ENCODE data around the gene C1orf174.

C1orf174 gene

GRCh38 chr1:3923378-3924185 lies 23.5 kb upstream of the C1orf174 start:
- Histone ChIP-seq H3K4me3 (replicated peaks; ENCODE audit: insufficient read depth, low read length) (no peak overlapping the region), H3K27me3 (ENCODE audit: insufficient read depth, poor library complexity, severe bottlenecking) (no peaks in the 10 kb centered on the region), H3K27ac (replicated peaks) (no peak overlapping the region)
- TF ChIP-seq, protein P1, sequence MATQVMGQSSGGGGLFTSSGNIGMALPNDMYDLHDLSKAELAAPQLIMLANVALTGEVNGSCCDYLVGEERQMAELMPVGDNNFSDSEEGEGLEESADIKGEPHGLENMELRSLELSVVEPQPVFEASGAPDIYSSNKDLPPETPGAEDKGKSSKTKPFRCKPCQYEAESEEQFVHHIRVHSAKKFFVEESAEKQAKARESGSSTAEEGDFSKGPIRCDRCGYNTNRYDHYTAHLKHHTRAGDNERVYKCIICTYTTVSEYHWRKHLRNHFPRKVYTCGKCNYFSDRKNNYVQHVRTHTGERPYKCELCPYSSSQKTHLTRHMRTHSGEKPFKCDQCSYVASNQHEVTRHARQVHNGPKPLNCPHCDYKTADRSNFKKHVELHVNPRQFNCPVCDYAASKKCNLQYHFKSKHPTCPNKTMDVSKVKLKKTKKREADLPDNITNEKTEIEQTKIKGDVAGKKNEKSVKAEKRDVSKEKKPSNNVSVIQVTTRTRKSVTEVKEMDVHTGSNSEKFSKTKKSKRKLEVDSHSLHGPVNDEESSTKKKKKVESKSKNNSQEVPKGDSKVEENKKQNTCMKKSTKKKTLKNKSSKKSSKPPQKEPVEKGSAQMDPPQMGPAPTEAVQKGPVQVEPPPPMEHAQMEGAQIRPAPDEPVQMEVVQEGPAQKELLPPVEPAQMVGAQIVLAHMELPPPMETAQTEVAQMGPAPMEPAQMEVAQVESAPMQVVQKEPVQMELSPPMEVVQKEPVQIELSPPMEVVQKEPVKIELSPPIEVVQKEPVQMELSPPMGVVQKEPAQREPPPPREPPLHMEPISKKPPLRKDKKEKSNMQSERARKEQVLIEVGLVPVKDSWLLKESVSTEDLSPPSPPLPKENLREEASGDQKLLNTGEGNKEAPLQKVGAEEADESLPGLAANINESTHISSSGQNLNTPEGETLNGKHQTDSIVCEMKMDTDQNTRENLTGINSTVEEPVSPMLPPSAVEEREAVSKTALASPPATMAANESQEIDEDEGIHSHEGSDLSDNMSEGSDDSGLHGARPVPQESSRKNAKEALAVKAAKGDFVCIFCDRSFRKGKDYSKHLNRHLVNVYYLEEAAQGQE (IDR thresholded peaks at IDR 0.05; ENCODE audit: insufficient replicate concordance, low read depth), result no peak
- TF ChIP-seq, protein P2, sequence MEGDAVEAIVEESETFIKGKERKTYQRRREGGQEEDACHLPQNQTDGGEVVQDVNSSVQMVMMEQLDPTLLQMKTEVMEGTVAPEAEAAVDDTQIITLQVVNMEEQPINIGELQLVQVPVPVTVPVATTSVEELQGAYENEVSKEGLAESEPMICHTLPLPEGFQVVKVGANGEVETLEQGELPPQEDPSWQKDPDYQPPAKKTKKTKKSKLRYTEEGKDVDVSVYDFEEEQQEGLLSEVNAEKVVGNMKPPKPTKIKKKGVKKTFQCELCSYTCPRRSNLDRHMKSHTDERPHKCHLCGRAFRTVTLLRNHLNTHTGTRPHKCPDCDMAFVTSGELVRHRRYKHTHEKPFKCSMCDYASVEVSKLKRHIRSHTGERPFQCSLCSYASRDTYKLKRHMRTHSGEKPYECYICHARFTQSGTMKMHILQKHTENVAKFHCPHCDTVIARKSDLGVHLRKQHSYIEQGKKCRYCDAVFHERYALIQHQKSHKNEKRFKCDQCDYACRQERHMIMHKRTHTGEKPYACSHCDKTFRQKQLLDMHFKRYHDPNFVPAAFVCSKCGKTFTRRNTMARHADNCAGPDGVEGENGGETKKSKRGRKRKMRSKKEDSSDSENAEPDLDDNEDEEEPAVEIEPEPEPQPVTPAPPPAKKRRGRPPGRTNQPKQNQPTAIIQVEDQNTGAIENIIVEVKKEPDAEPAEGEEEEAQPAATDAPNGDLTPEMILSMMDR (IDR thresholded peaks at IDR 0.05; ENCODE audit: insufficient read depth, low read length), result no peak
- no peak for TF ChIP-seq SPI1 (IDR thresholded peaks at IDR 0.05; ENCODE audit: borderline replicate concordance, low read depth)
- no peak for TF ChIP-seq GABPA (IDR thresholded peaks at IDR 0.05; ENCODE audit: low read depth)
- DNase-seq (ENCODE audit: low read depth in 1 of 2, low spot score in 1 of 2), result no peak

- H3K4me3 ChIP-seq (replicated peaks; ENCODE audit: insufficient read depth, low read length), result no peak overlapping the region
- no peak for DNase-seq (ENCODE audit: low read depth in 1 of 2, low spot score in 1 of 2)
- TF ChIP-seq, protein P2 (IDR thresholded peaks at IDR 0.05; ENCODE audit: insufficient read depth, low read length), result no peak
- TF ChIP-seq, protein P1 (IDR thresholded peaks at IDR 0.05; ENCODE audit: insufficient replicate concordance, low read depth), result no peak
- TF ChIP-seq GABPA (IDR thresholded peaks at IDR 0.05; ENCODE audit: low read depth) (no peak), POLR2AphosphoS5 (IDR thresholded peaks at IDR 0.05; ENCODE audit: low read depth) (no peak), SPI1 (IDR thresholded peaks at IDR 0.05; ENCODE audit: borderline replicate concordance, low read depth) (no peak)
Measured at GRCh38 chr1:3922851-3923250, 22.8 kb upstream of the C1orf174 start.

GRCh38 chr1:3922201-3922725 lies 22.2 kb upstream of the C1orf174 start:
- no peak for DNase-seq (ENCODE audit: low read depth in 1 of 2, low spot score in 1 of 2)
- Histone ChIP-seq H3K27ac (replicated peaks) (no peak overlapping the region), H3K4me3 (replicated peaks; ENCODE audit: insufficient read depth, low read length) (no peak overlapping the region), H3K27me3 (ENCODE audit: insufficient read depth, poor library complexity, severe bottlenecking) (no peaks in the 10 kb centered on the region)
- TF ChIP-seq POLR2AphosphoS5 (IDR thresholded peaks at IDR 0.05; ENCODE audit: low read depth), result no peak
- no peak for TF ChIP-seq SPI1 (IDR thresholded peaks at IDR 0.05; ENCODE audit: borderline replicate concordance, low read depth)
- TF ChIP-seq GABPA (IDR thresholded peaks at IDR 0.05; ENCODE audit: low read depth), result no peak
- TF ChIP-seq, protein P1 (IDR thresholded peaks at IDR 0.05; ENCODE audit: insufficient replicate concordance, low read depth), result no peak
- TF ChIP-seq, protein P2 (IDR thresholded peaks at IDR 0.05; ENCODE audit: insufficient read depth, low read length), result no peak

More at GRCh38 chr1:3922851-3923250, 22.8 kb upstream of the C1orf174 start:
- H3K27me3 ChIP-seq (ENCODE audit: insufficient read depth, poor library complexity, severe bottlenecking), result no peaks in the 10 kb centered on the region
- H3K27ac ChIP-seq (replicated peaks), result no peak overlapping the region
